ENCODE measurements around the gene KAZN.

GRCh38 chr1:15157524-15158399, 559.3 kb downstream of the KAZN start:
- TF ChIP-seq GATA3 (IDR thresholded peaks at IDR 0.05; ENCODE audit: low read depth, low read length) (no peak), GATA2 (IDR thresholded peaks at IDR 0.05; ENCODE audit: low read depth, low read length) (no peak)

Measured in SH-SY5Y (cell line).